GM23338 (cell line): Measurements from ENCODE around the gene TSPAN33. TPM values are rescaled to one million over a fixed set of nuclear protein-coding genes. Genes with fewer than 3 reads are reported as not detected.

Experiments used
- ATAC-seq: fragments of 200-7000 bp; cut with Tn5 transposase; 3 replicates; pipeline ENCODE4 v1.9.1; 2020
- DNase-seq: peaks from one replicate; pipeline ENCODE4 v3.0.0-alpha.2; 2015; ENCODE audit warnings: low spot score
- H2AFZ ChIP-seq: fragments of 200-600 bp; sonication (generic); 2 replicates; pipeline ENCODE4 v1.8.0; 2016; ENCODE audit warnings: antibody characterized with exemption, mild to moderate bottlenecking, moderate library complexity
- H3F3A ChIP-seq: fragments of 200-600 bp; sonication (generic); replicated peaks from 2 replicates; pipeline ENCODE4 v1.8.0; 2017; ENCODE audit warnings: antibody characterized with exemption, mixed run types, low read depth
- H3K27ac ChIP-seq: fragments of 200-600 bp; sonication (generic); 2 replicates; pipeline ENCODE4 v1.6.1; 2016; ENCODE audit warnings: low read depth
- H3K27me3 ChIP-seq: fragments of 200-600 bp; sonication (generic); 2 replicates; pipeline ENCODE4 v1.8.0; 2016; ENCODE audit warnings: mild to moderate bottlenecking, mixed run types, moderate library complexity; ENCODE audit not compliant: insufficient read depth
- H3K36me3 ChIP-seq: fragments of 200-600 bp; sonication (generic); 2 replicates; pipeline ENCODE4 v1.8.0; 2016; ENCODE audit warnings: mild to moderate bottlenecking; ENCODE audit not compliant: insufficient read depth
- H3K4me1 ChIP-seq: fragments of 200-600 bp; sonication (generic); 2 replicates; pipeline ENCODE4 v1.8.0; 2016; ENCODE audit warnings: mild to moderate bottlenecking, moderate library complexity; ENCODE audit not compliant: insufficient read depth
- H3K4me2 ChIP-seq: fragments of 200-600 bp; sonication (generic); 2 replicates; pipeline ENCODE4 v1.7.1; 2017; ENCODE audit warnings: mixed run types
- H3K4me3 ChIP-seq: fragments of 200-600 bp; sonication (generic); 2 replicates; pipeline ENCODE4 v1.6.1; 2016; ENCODE audit warnings: mixed run types
- H3K79me2 ChIP-seq: fragments of 200-600 bp; sonication (generic); replicated peaks from 2 replicates; pipeline ENCODE4 v1.8.0; 2017; ENCODE audit warnings: mild to moderate bottlenecking; ENCODE audit not compliant: insufficient read depth
- H3K9me2 ChIP-seq: fragments of 200-600 bp; sonication (generic); 2 replicates; pipeline ENCODE4 v1.8.0; 2017; ENCODE audit not compliant: insufficient read depth
- H4K20me1 ChIP-seq: fragments of 200-600 bp; sonication (generic); replicated peaks from 2 replicates; pipeline ENCODE4 v1.8.0; 2017; ENCODE audit warnings: mild to moderate bottlenecking; ENCODE audit not compliant: insufficient read depth
- H3K27ac Mint-ChIP-seq: 2 replicates; pipeline ENCODE4 v1.8.0; 2020; ENCODE audit warnings: inconsistent platforms, mild to moderate bottlenecking, moderate library complexity, mixed read lengths
- H3K27me3 Mint-ChIP-seq: 3 replicates; pipeline ENCODE4 v1.8.0; 2022; ENCODE audit warnings: low read depth, mild to moderate bottlenecking, moderate library complexity, mixed read lengths, inconsistent platforms; ENCODE audit not compliant: insufficient read depth, poor library complexity
- H3K36me3 Mint-ChIP-seq: 3 replicates; pipeline ENCODE4 v1.8.0; 2021; ENCODE audit warnings: low read depth, mild to moderate bottlenecking, inconsistent platforms, moderate library complexity, mixed read lengths
- H3K4me1 Mint-ChIP-seq: 3 replicates; pipeline ENCODE4 v1.8.0; 2020; ENCODE audit warnings: mild to moderate bottlenecking, inconsistent platforms, mixed read lengths
- H3K4me3 Mint-ChIP-seq: 3 replicates; pipeline ENCODE4 v1.8.0; 2021; ENCODE audit warnings: moderate library complexity, mild to moderate bottlenecking, inconsistent platforms, mixed read lengths
- H3K9me3 Mint-ChIP-seq: 3 replicates; pipeline ENCODE4 v1.8.0; 2020; ENCODE audit warnings: moderate library complexity, mild to moderate bottlenecking, inconsistent platforms, mixed read lengths
- CREB1 ChIP-seq: fragments of 250-450 bp; sonication (Bioruptor Pico); IDR thresholded peaks from 2 replicates; pipeline ENCODE4 v1.5.0; 2020; ENCODE audit warnings: low read depth, mild to moderate bottlenecking, moderate library complexity
- CTCF ChIP-seq, 2 experiments: fragments of 200-600 bp in 1 of 2; sonication (generic) in 1 of 2; conservative IDR thresholded peaks; 2 replicates each; pipeline versions ENCODE4 v1.5.1 to v1.6.1; 2016 to 2017; ENCODE audit warnings: antibody characterized with exemption in 2 of 2, low read depth in 2 of 2, mild to moderate bottlenecking in 2 of 2, moderate library complexity in 1 of 2
- ETS1 ChIP-seq: IDR thresholded peaks from 2 replicates; pipeline ENCODE4 v1.6.1; 2016; ENCODE audit warnings: antibody characterized with exemption
- EZH2 ChIP-seq: fragments of 200-600 bp; sonication (generic); IDR thresholded peaks from one replicate; pipeline ENCODE4 v1.8.0; 2017; ENCODE audit warnings: antibody characterized with exemption, mild to moderate bottlenecking, low read depth; ENCODE audit not compliant: unreplicated experiment
- EZH2phosphoT487 ChIP-seq: fragments of 200-600 bp; sonication (generic); IDR thresholded peaks from one replicate; pipeline ENCODE4 v1.8.1; 2018; ENCODE audit warnings: antibody characterized with exemption; ENCODE audit not compliant: unreplicated experiment
- JUNB ChIP-seq: IDR thresholded peaks from one replicate; pipeline ENCODE4 v1.6.1; 2016; ENCODE audit warnings: antibody characterized with exemption; ENCODE audit not compliant: unreplicated experiment
- NANOG ChIP-seq: IDR thresholded peaks from 2 replicates; pipeline ENCODE4 v1.6.1; 2016; ENCODE audit warnings: antibody characterized with exemption, borderline replicate concordance
- POLR2AphosphoS5 ChIP-seq: IDR thresholded peaks from 2 replicates; pipeline ENCODE4 v1.6.1; 2016; ENCODE audit warnings: antibody characterized with exemption, low read depth
- REST ChIP-seq: IDR thresholded peaks from one replicate; pipeline ENCODE4 v1.6.1; 2018; ENCODE audit warnings: antibody characterized with exemption; ENCODE audit not compliant: unreplicated experiment
- STAT1 ChIP-seq: IDR thresholded peaks from one replicate; pipeline ENCODE4 v1.6.1; 2016; ENCODE audit warnings: antibody characterized with exemption; ENCODE audit not compliant: unreplicated experiment
- ZNF114 ChIP-seq: fragments of 250-450 bp; sonication (Bioruptor Pico); IDR thresholded peaks from 2 replicates; pipeline ENCODE4 v1.5.0; 2020; ENCODE audit warnings: mild to moderate bottlenecking, moderate library complexity
- ZNF331 ChIP-seq: fragments of 250-450 bp; sonication (Bioruptor Pico); IDR thresholded peaks from 2 replicates; pipeline ENCODE4 v1.5.0; 2020; ENCODE audit warnings: low read depth, mild to moderate bottlenecking, moderate library complexity
- ZNF462 ChIP-seq: fragments of 250-450 bp; sonication (Bioruptor Pico); IDR thresholded peaks from 2 replicates; pipeline ENCODE4 v1.5.0; 2020; ENCODE audit warnings: mild to moderate bottlenecking, moderate library complexity
- polyA plus RNA-seq: library from polyadenylated mRNA; unstranded; fragments of >200 nt; fragmentation: Nextera tagmentation; extraction: Ambion mirVana; gene quantifications from 2 replicates; pipeline ENCODE4 v1.2.1, GENCODE V29; 2016
- total RNA-seq: library from RNA; depleted of rRNA; stranded (reverse); fragments of >200 nt; shearing (Covaris generic); gene quantifications from 2 replicates; pipeline ENCODE4 v1.2.3, GENCODE V29; 2014

The TSPAN33 gene
- total and polyA plus RNA-seq, 2 experiments from 2014 or later: 17.6 to 51.5 TPM

- Histone ChIP-seq H3K4me2 (no peak overlapping the region), H4K20me1 (no peaks in the 10 kb centered on the region), H3F3A (no peaks in the 10 kb centered on the region), H3K9me2 (no peaks in the 10 kb centered on the region), H3K27ac (no peak overlapping the region), H2AFZ (peak overlapping the region; percentile 1; the same call in 1 of the 2 replicates), H3K79me2 (no peaks in the 10 kb centered on the region), H3K4me1 (no peaks in the 10 kb centered on the region), H3K36me3 (no peaks in the 10 kb centered on the region), H3K4me3 (no peak overlapping the region), H3K27me3 (no peaks in the 10 kb centered on the region)
- DNase-seq (no peak), ATAC-seq (no peak)
- H3K4me3 Mint-ChIP-seq: no peak overlapping the region
- H3K27ac Mint-ChIP-seq: no peak overlapping the region
- no peaks in the 10 kb centered on the region; the same call in 2 of the 3 replicates for H3K4me1 Mint-ChIP-seq
- TF ChIP-seq ZNF462: no peak
- no peak for TF ChIP-seq STAT1
- no peak for TF ChIP-seq NANOG
- no peak for TF ChIP-seq ETS1
- TF ChIP-seq REST: no peak
- no peak for TF ChIP-seq POLR2AphosphoS5
- no peak for TF ChIP-seq EZH2phosphoT487
- TF ChIP-seq CREB1 (CRISPR knock-in tag): no peak
- no peak for TF ChIP-seq ZNF331 (CRISPR knock-in tag)
- TF ChIP-seq JUNB: no peak
- TF ChIP-seq EZH2: no peak
- no peak for TF ChIP-seq ZNF114
- no peak for TF ChIP-seq CTCF (conservative IDR thresholded peaks at IDR 0.05; ENCODE audit: low read depth in 2 of 2)
- no peaks in the 10 kb centered on the region; the same call in 2 of the 3 replicates for H3K9me3 Mint-ChIP-seq
- H3K36me3 Mint-ChIP-seq: no peaks in the 10 kb centered on the region
- peaks cover 3% of the 10 kb centered on the region for H3K27me3 Mint-ChIP-seq
These were observed 7.4 kb upstream of the TSPAN33 start for GRCh38 chr7:129136887-129137642.
